HEK293 (cell line): ENCODE measurements around the gene CD163L1.

Source experiments
- CTCF ChIA-PET: fragments of 350-600 bp; formaldehyde crosslinking; extraction: SDS; loops from one replicate; lab custom pipeline; 2021; ENCODE audit warnings: antibody characterized with exemption; lab: Yijun Ruan, JAX
- POLR2A ChIA-PET: fragments of 300-600 bp; formaldehyde crosslinking; extraction: SDS; loops from one replicate; lab custom pipeline; 2020; ENCODE audit warnings: antibody characterized with exemption, inconsistent platforms; lab: Yijun Ruan, JAX
- H3K27ac ChIP-seq: fragments of 200-500 bp; sonication (Bioruptor generic); 2 replicates; pipeline ENCODE4 v1.5.1; 2014; ENCODE audit warnings: low read depth, low read length, control low read depth, inconsistent platforms; ENCODE audit errors: extremely low read depth
- H3K36me3 ChIP-seq, 2 experiments: fragments of 200-500 bp in 1 of 2; sonication (Bioruptor generic) in 1 of 2; 1 replicate in 1 of 2; 2 replicates in 1 of 2; pipeline ENCODE4 v1.5.1; 2014 to 2017; ENCODE audit warnings: inconsistent platforms in 2 of 2, low read length in 2 of 2; ENCODE audit not compliant: control insufficient read depth in 2 of 2, insufficient read depth in 1 of 2
- H3K4me1 ChIP-seq: fragments of 200-500 bp; sonication (Bioruptor generic); 2 replicates; pipeline ENCODE4 v1.5.1; 2014; ENCODE audit warnings: mild to moderate bottlenecking, low read length, inconsistent platforms; ENCODE audit not compliant: control insufficient read depth, insufficient read depth
- H3K4me3 ChIP-seq: 2 replicates; pipeline ENCODE4 v1.5.1; 2011; ENCODE audit warnings: low read depth, mild to moderate bottlenecking, control low read depth, low read length, moderate library complexity
- H3K9me3 ChIP-seq: fragments of 200-500 bp; sonication (Bioruptor generic); 2 replicates; pipeline ENCODE4 v1.5.1; 2014; ENCODE audit warnings: low read depth, low read length, inconsistent platforms; ENCODE audit not compliant: control insufficient read depth, insufficient read depth
- HOXA7 ChIP-seq: sonication (generic); formaldehyde crosslinking; IDR thresholded peaks from 2 replicates; pipeline ENCODE4 v1.8.1; 2022; ENCODE audit warnings: missing genetic modification reagents, borderline replicate concordance
- KLF8 ChIP-seq: fragments of 450-650 bp; formaldehyde crosslinking; IDR thresholded peaks from 2 replicates; pipeline ENCODE4 v1.5.1; 2016; ENCODE audit warnings: missing biosample characterization, missing genetic modification characterization
- OVOL3 ChIP-seq: fragments of 450-650 bp; formaldehyde crosslinking; IDR thresholded peaks from 2 replicates; pipeline ENCODE4 v1.5.1; 2016; ENCODE audit warnings: missing biosample characterization, missing genetic modification characterization
- SALL2 ChIP-seq: fragments of 450-650 bp; formaldehyde crosslinking; IDR thresholded peaks from 2 replicates; pipeline ENCODE4 v1.5.0; 2017; ENCODE audit warnings: missing biosample characterization, mild to moderate bottlenecking, missing genetic modification characterization, borderline replicate concordance
- SCRT2 ChIP-seq: fragments of 450-650 bp; formaldehyde crosslinking; IDR thresholded peaks from 2 replicates; pipeline ENCODE4 v1.5.1; 2016; ENCODE audit warnings: missing biosample characterization, missing genetic modification characterization
- SP7 ChIP-seq: fragments of 450-650 bp; formaldehyde crosslinking; IDR thresholded peaks from 2 replicates; pipeline ENCODE4 v1.5.1; 2016; ENCODE audit warnings: missing biosample characterization, missing genetic modification characterization
- ZBTB21 ChIP-seq: fragments of 450-650 bp; formaldehyde crosslinking; IDR thresholded peaks from 2 replicates; pipeline ENCODE4 v1.5.1; 2017; ENCODE audit warnings: missing biosample characterization, missing genetic modification characterization
- ZBTB8A ChIP-seq: fragments of 450-650 bp; formaldehyde crosslinking; IDR thresholded peaks from 2 replicates; pipeline ENCODE4 v1.5.1; 2016; ENCODE audit warnings: missing biosample characterization, missing genetic modification characterization
- ZFHX2 ChIP-seq: fragments of 450-650 bp; formaldehyde crosslinking; conservative IDR thresholded peaks from 2 replicates; pipeline ENCODE4 v1.5.1; 2016; ENCODE audit warnings: missing biosample characterization, missing genetic modification characterization
- ZFP37 ChIP-seq: fragments of 450-650 bp; formaldehyde crosslinking; IDR thresholded peaks from 2 replicates; pipeline ENCODE4 v1.5.1; 2016; ENCODE audit warnings: missing biosample characterization, missing genetic modification characterization
- ZNF146 ChIP-seq: fragments of 450-650 bp; formaldehyde crosslinking; IDR thresholded peaks from 2 replicates; pipeline ENCODE4 v1.5.1; 2016; ENCODE audit warnings: missing biosample characterization, missing genetic modification characterization
- ZNF16 ChIP-seq: fragments of 450-650 bp; formaldehyde crosslinking; IDR thresholded peaks from 2 replicates; pipeline ENCODE4 v1.5.1; 2016; ENCODE audit warnings: low read depth, missing biosample characterization, missing genetic modification characterization
- ZNF175 ChIP-seq: fragments of 450-650 bp; formaldehyde crosslinking; IDR thresholded peaks from 2 replicates; pipeline ENCODE4 v1.5.1; 2016; ENCODE audit warnings: missing biosample characterization, missing genetic modification characterization
- ZNF19 ChIP-seq: fragments of 450-650 bp; formaldehyde crosslinking; IDR thresholded peaks from 2 replicates; pipeline ENCODE4; 2016; ENCODE audit warnings: missing biosample characterization, missing genetic modification characterization, low read depth
- ZNF202 ChIP-seq: fragments of 450-650 bp; formaldehyde crosslinking; IDR thresholded peaks from 2 replicates; pipeline ENCODE4 v1.5.1; 2016; ENCODE audit warnings: missing biosample characterization, missing genetic modification characterization, borderline replicate concordance
- ZNF24 ChIP-seq: fragments of 450-650 bp; formaldehyde crosslinking; IDR thresholded peaks from 2 replicates; pipeline ENCODE4 v1.5.1; 2016; ENCODE audit warnings: missing biosample characterization, missing genetic modification characterization
- ZNF311 ChIP-seq: fragments of 450-650 bp; formaldehyde crosslinking; IDR thresholded peaks from 2 replicates; pipeline ENCODE4 v1.5.1; 2017; ENCODE audit warnings: missing biosample characterization, missing genetic modification characterization, borderline replicate concordance
- ZNF391 ChIP-seq: fragments of 450-650 bp; formaldehyde crosslinking; IDR thresholded peaks from 2 replicates; pipeline ENCODE4 v1.5.1; 2016; ENCODE audit warnings: low read depth, missing biosample characterization, missing genetic modification characterization, borderline replicate concordance
- ZNF423 ChIP-seq: fragments of 450-650 bp; formaldehyde crosslinking; IDR thresholded peaks from 2 replicates; pipeline ENCODE4 v1.5.1; 2016; ENCODE audit warnings: missing biosample characterization, missing genetic modification characterization
- ZNF530 ChIP-seq: fragments of 450-650 bp; formaldehyde crosslinking; IDR thresholded peaks from 2 replicates; pipeline ENCODE4 v1.5.1; 2016; ENCODE audit warnings: low read depth, missing biosample characterization, missing genetic modification characterization
- ZNF548 ChIP-seq: fragments of 450-650 bp; formaldehyde crosslinking; IDR thresholded peaks from 2 replicates; pipeline ENCODE4 v1.5.1; 2016; ENCODE audit warnings: missing biosample characterization, missing genetic modification characterization
- ZNF555 ChIP-seq: fragments of 450-650 bp; formaldehyde crosslinking; conservative IDR thresholded peaks from 2 replicates; pipeline ENCODE4 v1.5.1; 2017; ENCODE audit warnings: missing biosample characterization, mild to moderate bottlenecking, missing genetic modification characterization, inconsistent platforms
- ZNF623 ChIP-seq: fragments of 450-650 bp; formaldehyde crosslinking; IDR thresholded peaks from 2 replicates; pipeline ENCODE4 v1.5.1; 2016; ENCODE audit warnings: missing biosample characterization, missing genetic modification characterization
- ZNF645 ChIP-seq: fragments of 450-650 bp; formaldehyde crosslinking; IDR thresholded peaks from 2 replicates; pipeline ENCODE4; 2016; ENCODE audit warnings: missing biosample characterization, missing genetic modification characterization
- ZNF791 ChIP-seq: fragments of 450-650 bp; formaldehyde crosslinking; IDR thresholded peaks from 2 replicates; pipeline ENCODE4 v1.5.1; 2016; ENCODE audit warnings: missing biosample characterization, missing genetic modification characterization
- ZNF837 ChIP-seq: fragments of 450-650 bp; formaldehyde crosslinking; IDR thresholded peaks from 2 replicates; pipeline ENCODE4 v1.5.1; 2016; ENCODE audit warnings: missing biosample characterization, missing genetic modification characterization
- ZSCAN18 ChIP-seq: fragments of 450-650 bp; formaldehyde crosslinking; IDR thresholded peaks from 2 replicates; pipeline ENCODE4 v1.5.1; 2016; ENCODE audit warnings: missing biosample characterization, missing genetic modification characterization

The CD163L1 gene

DNA sequence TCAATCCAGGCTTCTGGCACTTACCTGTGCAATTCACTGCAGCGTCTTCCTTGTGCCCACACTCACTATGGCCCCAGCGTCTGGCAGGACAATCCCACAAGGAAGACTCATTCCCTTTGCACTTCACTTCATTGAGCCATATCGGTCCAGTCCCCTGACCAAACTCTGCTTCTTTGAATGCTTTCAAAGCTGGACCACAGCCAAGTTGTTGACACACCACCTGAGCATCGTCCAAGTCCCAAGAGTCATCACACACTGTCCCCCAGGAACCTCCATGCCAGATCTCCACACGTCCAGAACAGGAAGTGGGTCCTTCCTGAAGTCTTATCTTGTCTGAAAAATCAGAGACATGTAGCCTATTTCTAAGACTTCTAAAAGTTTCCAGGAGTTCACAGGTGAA is 39.4 kb upstream of the CD163L1 start:
- H3K4me1 ChIP-seq = no peaks in the 10 kb centered on the region
- no peaks in the 10 kb centered on the region for H3K36me3 ChIP-seq
- H3K4me3 ChIP-seq = no peak overlapping the region
- H3K9me3 ChIP-seq = no peaks in the 10 kb centered on the region
- CTCF ChIA-PET = no interaction called here
- no peak for TF ChIP-seq SP7 (tag by site-specific recombination)
- no peak for TF ChIP-seq ZNF791 (tag by site-specific recombination)
- no peak for TF ChIP-seq ZNF19
- TF ChIP-seq ZNF391 (tag by site-specific recombination) = no peak
- POLR2A ChIA-PET = no interaction called here
- H3K27ac ChIP-seq = no peak overlapping the region

DNA sequence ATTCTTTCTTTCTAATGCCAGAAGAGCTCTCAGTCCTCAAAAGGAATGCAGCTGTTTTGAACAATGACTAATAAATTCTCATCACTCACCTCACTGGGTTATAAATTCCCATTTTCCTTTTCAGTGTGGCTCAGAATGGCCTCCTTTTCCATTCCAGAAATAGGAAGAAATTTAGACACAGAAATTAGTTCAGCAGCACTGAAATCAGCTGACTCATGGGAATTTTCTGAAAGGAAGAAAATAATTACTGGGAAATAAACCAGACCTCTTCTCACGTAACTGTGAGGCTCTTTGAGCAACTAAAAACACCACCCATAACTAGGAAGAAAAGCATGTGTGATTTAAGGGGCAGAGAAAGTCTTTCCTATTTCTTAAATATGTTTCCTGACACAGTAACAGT is 35.8 kb upstream of the CD163L1 start:
- Histone ChIP-seq H3K36me3 (no peaks in the 10 kb centered on the region), H3K27ac (no peak overlapping the region), H3K9me3 (no peaks in the 10 kb centered on the region), H3K4me3 (no peak overlapping the region), H3K4me1 (no peaks in the 10 kb centered on the region)
- CTCF ChIA-PET = interaction anchor here (0.6 to 1.0 kb wide), 2 partner anchors 19 to 163 kb away, joined by 3 to 4 read pairs; no protein-coding TSS in a partner anchor
- TF ChIP-seq ZNF146 (tag by site-specific recombination) = no peak
- no peak for TF ChIP-seq ZNF555
- TF ChIP-seq ZSCAN18 (tag by site-specific recombination) = no peak
- TF ChIP-seq ZNF24 (tag by site-specific recombination) = no peak
- no peak for TF ChIP-seq KLF8 (tag by site-specific recombination)
- TF ChIP-seq ZNF311 (tag by site-specific recombination) = no peak
- TF ChIP-seq ZBTB21 = no peak
- TF ChIP-seq ZNF175 (tag by site-specific recombination) = no peak
- POLR2A ChIA-PET = no interaction called here

DNA sequence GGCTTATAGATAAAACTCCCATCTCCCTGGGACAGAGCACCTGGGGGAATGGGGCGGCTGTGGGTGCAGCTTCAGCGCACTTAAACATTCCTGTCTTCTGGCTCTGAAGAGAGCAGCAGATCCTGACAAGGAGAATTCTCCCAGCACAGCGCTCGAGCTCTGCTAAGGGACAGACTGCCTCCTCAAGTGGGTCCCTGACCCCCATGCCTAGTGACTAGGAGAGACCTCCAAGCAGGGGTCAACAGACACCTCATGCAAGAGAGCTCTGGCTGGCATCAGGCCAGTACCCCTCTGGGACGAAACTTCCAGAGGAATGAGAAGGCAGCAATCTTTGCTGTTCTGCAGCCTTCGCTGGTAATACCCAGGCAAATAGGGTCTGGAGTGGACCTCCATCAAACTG is 28.1 kb upstream of the CD163L1 start:
- H3K9me3 ChIP-seq = no peaks in the 10 kb centered on the region
- no peaks in the 10 kb centered on the region for H3K36me3 ChIP-seq
- no peak overlapping the region for H3K4me3 ChIP-seq
- POLR2A ChIA-PET = no interaction called here
- no peak overlapping the region for H3K27ac ChIP-seq
- H3K4me1 ChIP-seq = no peaks in the 10 kb centered on the region
- CTCF ChIA-PET = no interaction called here
- TF ChIP-seq ZNF530 (tag by site-specific recombination) (no peak), ZNF202 (tag by site-specific recombination) (no peak), ZBTB21 (no peak), ZBTB8A (tag by site-specific recombination) (no peak), ZNF548 (no peak), ZNF16 (tag by site-specific recombination) (no peak), ZNF645 (no peak), ZNF837 (no peak), SALL2 (tag by site-specific recombination) (no peak), ZNF423 (tag by site-specific recombination) (no peak), SCRT2 (tag by site-specific recombination) (no peak), ZFHX2 (tag by site-specific recombination) (no peak), ZNF623 (tag by site-specific recombination) (no peak), OVOL3 (tag by site-specific recombination) (no peak), HOXA7 (CRISPR knock-in tag) (no peak), ZFP37 (tag by site-specific recombination) (no peak)
